Measurements from ENCODE around the gene KIF16B.

KIF16B gene

GRCh38 chr20:16353417-16353781, 219.8 kb downstream of the KIF16B start:
- H3K27me3 ChIP-seq = no peaks in the 10 kb centered on the region
- H3K36me3 ChIP-seq = no peaks in the 10 kb centered on the region
- no peak overlapping the region for H3K27ac ChIP-seq
- H3K4me1 ChIP-seq (ENCODE audit: control insufficient read depth in 1 of 2, insufficient read depth in 1 of 2, low read depth in 1 of 2, low read length in 1 of 2) = no peaks in the 10 kb centered on the region
- TF ChIP-seq, protein P1, sequence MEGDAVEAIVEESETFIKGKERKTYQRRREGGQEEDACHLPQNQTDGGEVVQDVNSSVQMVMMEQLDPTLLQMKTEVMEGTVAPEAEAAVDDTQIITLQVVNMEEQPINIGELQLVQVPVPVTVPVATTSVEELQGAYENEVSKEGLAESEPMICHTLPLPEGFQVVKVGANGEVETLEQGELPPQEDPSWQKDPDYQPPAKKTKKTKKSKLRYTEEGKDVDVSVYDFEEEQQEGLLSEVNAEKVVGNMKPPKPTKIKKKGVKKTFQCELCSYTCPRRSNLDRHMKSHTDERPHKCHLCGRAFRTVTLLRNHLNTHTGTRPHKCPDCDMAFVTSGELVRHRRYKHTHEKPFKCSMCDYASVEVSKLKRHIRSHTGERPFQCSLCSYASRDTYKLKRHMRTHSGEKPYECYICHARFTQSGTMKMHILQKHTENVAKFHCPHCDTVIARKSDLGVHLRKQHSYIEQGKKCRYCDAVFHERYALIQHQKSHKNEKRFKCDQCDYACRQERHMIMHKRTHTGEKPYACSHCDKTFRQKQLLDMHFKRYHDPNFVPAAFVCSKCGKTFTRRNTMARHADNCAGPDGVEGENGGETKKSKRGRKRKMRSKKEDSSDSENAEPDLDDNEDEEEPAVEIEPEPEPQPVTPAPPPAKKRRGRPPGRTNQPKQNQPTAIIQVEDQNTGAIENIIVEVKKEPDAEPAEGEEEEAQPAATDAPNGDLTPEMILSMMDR (IDR thresholded peaks at IDR 0.05) = no peak
- H3K9me3 ChIP-seq = no peaks in the 10 kb centered on the region
- H3K4me3 ChIP-seq (ENCODE audit: low read depth in 1 of 2, low read length in 1 of 2) = no peak overlapping the region

GRCh38 chr20:16352751-16353416, 220.4 kb downstream of the KIF16B start:
- Histone ChIP-seq H3K9me3 (no peaks in the 10 kb centered on the region), H3K4me3 (ENCODE audit: low read depth in 1 of 2, low read length in 1 of 2) (no peak overlapping the region), H3K4me1 (ENCODE audit: control insufficient read depth in 1 of 2, insufficient read depth in 1 of 2, low read depth in 1 of 2, low read length in 1 of 2) (no peaks in the 10 kb centered on the region), H3K36me3 (no peaks in the 10 kb centered on the region), H3K27ac (no peak overlapping the region), H3K27me3 (no peaks in the 10 kb centered on the region)
- TF ChIP-seq, protein P1 (IDR thresholded peaks at IDR 0.05) = no peak

- no peaks in the 10 kb centered on the region for H3K36me3 ChIP-seq
- no peaks in the 10 kb centered on the region for H3K9me3 ChIP-seq
- TF ChIP-seq, protein P1 (IDR thresholded peaks at IDR 0.05) = no peak
These were observed 220.9 kb downstream of the KIF16B start for GRCh38 chr20:16352321-16352720.

GRCh38 chr20:16351415-16351814, 221.8 kb downstream of the KIF16B start:
- Histone ChIP-seq H3K27me3 (no peaks in the 10 kb centered on the region), H3K4me1 (ENCODE audit: control insufficient read depth in 1 of 2, insufficient read depth in 1 of 2, low read depth in 1 of 2, low read length in 1 of 2) (no peaks in the 10 kb centered on the region), H3K4me3 (ENCODE audit: low read depth in 1 of 2, low read length in 1 of 2) (no peak overlapping the region), H3K27ac (no peak overlapping the region), H3K9me3 (no peaks in the 10 kb centered on the region), H3K36me3 (no peaks in the 10 kb centered on the region)
- TF ChIP-seq, protein P1 (IDR thresholded peaks at IDR 0.05) = no peak

More at GRCh38 chr20:16352321-16352720, 220.9 kb downstream of the KIF16B start:
- no peak overlapping the region for H3K4me3 ChIP-seq (ENCODE audit: low read depth in 1 of 2, low read length in 1 of 2)
- H3K27ac ChIP-seq = no peak overlapping the region
- H3K4me1 ChIP-seq (ENCODE audit: control insufficient read depth in 1 of 2, insufficient read depth in 1 of 2, low read depth in 1 of 2, low read length in 1 of 2) = no peaks in the 10 kb centered on the region
- H3K27me3 ChIP-seq = no peaks in the 10 kb centered on the region

DNA sequence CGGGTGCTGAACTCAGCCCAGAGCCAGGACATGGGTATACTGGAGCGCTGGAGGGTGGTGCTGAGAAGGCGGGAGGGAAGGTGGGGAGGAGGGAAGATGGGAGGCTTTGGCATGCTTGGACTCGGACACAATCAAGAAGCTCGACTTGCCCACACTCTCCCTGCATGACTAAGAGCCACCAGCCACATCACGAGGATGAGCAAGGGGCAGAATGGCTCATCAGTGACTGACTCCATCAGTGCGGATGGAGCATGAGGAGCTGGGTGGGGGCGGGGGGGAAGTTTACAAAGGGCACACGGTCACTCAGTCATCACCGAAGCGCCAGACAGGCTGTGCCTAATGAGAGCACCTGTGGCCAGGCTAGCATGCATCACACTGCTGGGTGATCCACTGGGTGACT, 222.8 kb downstream of the KIF16B start:
- H3K27ac ChIP-seq = no peak overlapping the region

More for the DNA sequence above, 222.8 kb downstream of the KIF16B start:
- Histone ChIP-seq H3K4me1 (ENCODE audit: control insufficient read depth in 1 of 2, insufficient read depth in 1 of 2, low read depth in 1 of 2, low read length in 1 of 2) (no peaks in the 10 kb centered on the region), H3K27me3 (no peaks in the 10 kb centered on the region), H3K9me3 (no peaks in the 10 kb centered on the region), H3K36me3 (no peaks in the 10 kb centered on the region), H3K4me3 (ENCODE audit: low read depth in 1 of 2, low read length in 1 of 2) (no peak overlapping the region)
- TF ChIP-seq, protein P1 (IDR thresholded peaks at IDR 0.05) = no peak

All from neutrophil (primary cell).